HepG2 (cell line): ENCODE measurements around the gene YY1AP1. TPM values are rescaled to one million over a fixed set of nuclear protein-coding genes. Genes with fewer than 3 reads are reported as not detected.

Experiments used
- AKAP8 ChIP-seq: sonication (generic); formaldehyde crosslinking; IDR thresholded peaks from 2 replicates; pipeline ENCODE4 v1.5.1; 2020; ENCODE audit warnings: mild to moderate bottlenecking, missing genetic modification reagents
- ATF7 ChIP-seq, 2 experiments: fragments of 450-650 bp in 1 of 2; sonication (generic) in 1 of 2; formaldehyde crosslinking in 1 of 2; IDR thresholded peaks; 2 replicates each; pipeline versions ENCODE4 v1.4.0 to v1.6.1; 2016 to 2020; ENCODE audit warnings: antibody characterized with exemption in 1 of 2, mild to moderate bottlenecking in 1 of 2, missing genetic modification reagents in 1 of 2
- HCFC1 ChIP-seq: fragments of 150-350 bp; IDR thresholded peaks from 2 replicates; pipeline ENCODE4 v1.6.1; 2014; ENCODE audit warnings: low read depth, low read length
- KAT2B ChIP-seq: fragments of 150-350 bp; IDR thresholded peaks from 2 replicates; pipeline ENCODE4 v1.6.1; 2014; ENCODE audit warnings: low read depth, low read length, borderline replicate concordance
- KLF13 ChIP-seq: sonication (generic); formaldehyde crosslinking; IDR thresholded peaks from 2 replicates; pipeline ENCODE4 v1.4.0; 2020; ENCODE audit warnings: mild to moderate bottlenecking, missing genetic modification reagents
- MED13 ChIP-seq: sonication (generic); formaldehyde crosslinking; IDR thresholded peaks from 2 replicates; pipeline ENCODE4 v1.5.0; 2020; ENCODE audit warnings: missing genetic modification reagents
- MTA3 ChIP-seq: sonication (generic); formaldehyde crosslinking; IDR thresholded peaks from 2 replicates; pipeline ENCODE4 v1.4.0; 2020; ENCODE audit warnings: missing genetic modification reagents
- RXRA ChIP-seq: sonication (generic); formaldehyde crosslinking; IDR thresholded peaks from 2 replicates; pipeline ENCODE4 v1.5.1; 2020; ENCODE audit warnings: missing genetic modification reagents
- RXRB ChIP-seq: IDR thresholded peaks from 2 replicates; pipeline ENCODE4 v1.6.1; 2016; ENCODE audit warnings: borderline replicate concordance, missing genetic modification reagents, missing compliant biosample characterization
- SP4 ChIP-seq: sonication (generic); formaldehyde crosslinking; IDR thresholded peaks from 2 replicates; pipeline ENCODE4 v1.8.1; 2023; ENCODE audit warnings: mild to moderate bottlenecking, missing genetic modification reagents
- ZKSCAN8 ChIP-seq: IDR thresholded peaks from 2 replicates; pipeline ENCODE4 v1.6.1; 2016; ENCODE audit warnings: borderline replicate concordance, missing genetic modification reagents, missing compliant biosample characterization
- ZMYM4 ChIP-seq: sonication (generic); formaldehyde crosslinking; IDR thresholded peaks from 2 replicates; pipeline ENCODE4 v1.8.1; 2023; ENCODE audit warnings: mild to moderate bottlenecking, missing genetic modification reagents
- ZNF138 ChIP-seq: sonication (generic); formaldehyde crosslinking; IDR thresholded peaks from 2 replicates; pipeline ENCODE4 v1.5.0; 2020; ENCODE audit warnings: mild to moderate bottlenecking, low read depth, missing genetic modification reagents
- ZNF451 ChIP-seq: sonication (generic); formaldehyde crosslinking; IDR thresholded peaks from 2 replicates; pipeline ENCODE4 v1.5.0; 2020; ENCODE audit warnings: mild to moderate bottlenecking, missing genetic modification reagents
- ZNF550 ChIP-seq: sonication (generic); formaldehyde crosslinking; IDR thresholded peaks from 2 replicates; pipeline ENCODE4 v1.4.0; 2020; ENCODE audit warnings: mild to moderate bottlenecking, missing genetic modification reagents, borderline replicate concordance
- ZNF552 ChIP-seq: sonication (generic); formaldehyde crosslinking; IDR thresholded peaks from 2 replicates; pipeline ENCODE4 v1.9.0; 2022; ENCODE audit warnings: missing genetic modification reagents, mild to moderate bottlenecking, borderline replicate concordance
- ZNF713 ChIP-seq: sonication (generic); formaldehyde crosslinking; IDR thresholded peaks from 2 replicates; pipeline ENCODE4 v1.4.0; 2020; ENCODE audit warnings: mild to moderate bottlenecking, missing genetic modification reagents
- ZNF747 ChIP-seq: sonication (generic); formaldehyde crosslinking; IDR thresholded peaks from 2 replicates; pipeline ENCODE4 v1.8.1; 2023; ENCODE audit warnings: missing genetic modification reagents, mild to moderate bottlenecking, borderline replicate concordance
- ZNF780A ChIP-seq: sonication (generic); formaldehyde crosslinking; IDR thresholded peaks from 2 replicates; pipeline ENCODE4 v1.8.0; 2022; ENCODE audit warnings: mild to moderate bottlenecking, missing genetic modification reagents, moderate library complexity
- polyA plus RNA-seq, 8 experiments: library from polyadenylated mRNA; depleted of rRNA in 3 of 8; stranded (reverse) in 7 of 8; unstranded in 1 of 8; fragments of >200 nt; fragmentation: Illumina TruSeq in 4 of 8; extraction: Trizol in 4 of 8; gene quantifications; 2 replicates each; pipeline versions ENCODE4 v1.2.1 to v1.2.3, GENCODE V29; 2011 to 2016; ENCODE audit warnings: low read depth in 4 of 8, missing spikeins in 1 of 8, mixed read lengths in 1 of 8; ENCODE audit not compliant: insufficient read depth in 1 of 8
- total RNA-seq, 5 experiments: library from RNA; depleted of rRNA; stranded (reverse); fragments of >200 nt; fragmentation: Illumina TruSeq; extraction: Trizol; gene quantifications; 2 replicates each; pipeline ENCODE4 v1.2.3, GENCODE V29; 2016; ENCODE audit warnings: low read depth in 1 of 5
- TF ChIP-seq, protein P1 (sequence below): sonication (generic); formaldehyde crosslinking; IDR thresholded peaks from 2 replicates; pipeline ENCODE4 v1.4.0; 2020; ENCODE audit warnings: mild to moderate bottlenecking, missing genetic modification reagents
- TF ChIP-seq, protein P2 (sequence below): IDR thresholded peaks from 2 replicates; pipeline ENCODE4 v1.6.1; 2016; ENCODE audit warnings: low read depth, borderline replicate concordance
- TF ChIP-seq, protein P3 (sequence below): IDR thresholded peaks from 2 replicates; pipeline ENCODE4 v1.6.1; 2012; ENCODE audit warnings: inconsistent platforms
- TF ChIP-seq, protein P4 (sequence below), 2 experiments: fragments of 450-650 bp in 1 of 2; sonication (generic) in 1 of 2; formaldehyde crosslinking; IDR thresholded peaks; 2 replicates each; pipeline versions ENCODE4 v1.5.0 to v1.8.0; 2020 to 2022; ENCODE audit warnings: mild to moderate bottlenecking in 1 of 2, missing genetic modification reagents in 1 of 2

YY1AP1 gene
- total and polyA plus RNA-seq, 2 of the 13 experiments (the other 11 are each of a cell fraction or from before 2014, with no cell fraction given), result 28.5 to 69.4 TPM

DNA sequence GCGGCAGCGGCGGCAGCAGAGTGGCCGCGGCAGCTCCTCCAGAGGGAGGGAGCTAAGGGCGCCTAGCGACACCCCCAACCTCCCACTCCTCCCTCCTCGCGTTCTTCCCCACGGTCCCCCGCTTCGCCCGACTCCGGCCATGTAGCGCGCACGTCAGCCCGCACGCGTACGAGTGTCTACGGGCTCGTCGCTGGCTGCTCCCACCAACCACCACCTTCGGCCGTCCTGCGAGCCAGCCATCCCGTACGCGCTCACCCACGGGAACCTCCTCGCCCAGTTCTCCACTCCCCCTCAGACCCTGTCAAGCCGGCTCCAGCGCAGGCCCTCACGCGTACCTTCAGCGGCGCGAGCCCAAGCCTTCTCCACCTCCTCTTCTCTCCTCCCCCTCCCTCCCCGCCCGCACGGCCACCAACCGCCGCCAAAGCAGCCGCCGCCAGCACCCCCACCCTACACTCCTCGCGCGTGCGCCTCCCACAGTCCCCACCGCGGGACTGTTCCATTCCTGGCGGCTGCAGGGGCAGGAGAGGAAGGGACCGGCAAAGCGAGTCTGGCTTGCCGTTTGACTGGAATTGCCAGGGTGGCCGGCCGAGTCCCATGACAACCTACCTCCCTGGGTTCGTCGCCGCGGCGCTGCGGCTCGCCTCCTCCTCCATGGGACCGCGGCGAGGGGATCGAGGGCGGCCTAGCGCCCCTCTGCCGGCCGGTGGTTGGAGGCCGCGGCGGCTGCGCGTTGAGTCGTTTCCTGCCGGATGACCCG, at the start of gene YY1AP1 (continued):
- TF ChIP-seq, protein P1, sequence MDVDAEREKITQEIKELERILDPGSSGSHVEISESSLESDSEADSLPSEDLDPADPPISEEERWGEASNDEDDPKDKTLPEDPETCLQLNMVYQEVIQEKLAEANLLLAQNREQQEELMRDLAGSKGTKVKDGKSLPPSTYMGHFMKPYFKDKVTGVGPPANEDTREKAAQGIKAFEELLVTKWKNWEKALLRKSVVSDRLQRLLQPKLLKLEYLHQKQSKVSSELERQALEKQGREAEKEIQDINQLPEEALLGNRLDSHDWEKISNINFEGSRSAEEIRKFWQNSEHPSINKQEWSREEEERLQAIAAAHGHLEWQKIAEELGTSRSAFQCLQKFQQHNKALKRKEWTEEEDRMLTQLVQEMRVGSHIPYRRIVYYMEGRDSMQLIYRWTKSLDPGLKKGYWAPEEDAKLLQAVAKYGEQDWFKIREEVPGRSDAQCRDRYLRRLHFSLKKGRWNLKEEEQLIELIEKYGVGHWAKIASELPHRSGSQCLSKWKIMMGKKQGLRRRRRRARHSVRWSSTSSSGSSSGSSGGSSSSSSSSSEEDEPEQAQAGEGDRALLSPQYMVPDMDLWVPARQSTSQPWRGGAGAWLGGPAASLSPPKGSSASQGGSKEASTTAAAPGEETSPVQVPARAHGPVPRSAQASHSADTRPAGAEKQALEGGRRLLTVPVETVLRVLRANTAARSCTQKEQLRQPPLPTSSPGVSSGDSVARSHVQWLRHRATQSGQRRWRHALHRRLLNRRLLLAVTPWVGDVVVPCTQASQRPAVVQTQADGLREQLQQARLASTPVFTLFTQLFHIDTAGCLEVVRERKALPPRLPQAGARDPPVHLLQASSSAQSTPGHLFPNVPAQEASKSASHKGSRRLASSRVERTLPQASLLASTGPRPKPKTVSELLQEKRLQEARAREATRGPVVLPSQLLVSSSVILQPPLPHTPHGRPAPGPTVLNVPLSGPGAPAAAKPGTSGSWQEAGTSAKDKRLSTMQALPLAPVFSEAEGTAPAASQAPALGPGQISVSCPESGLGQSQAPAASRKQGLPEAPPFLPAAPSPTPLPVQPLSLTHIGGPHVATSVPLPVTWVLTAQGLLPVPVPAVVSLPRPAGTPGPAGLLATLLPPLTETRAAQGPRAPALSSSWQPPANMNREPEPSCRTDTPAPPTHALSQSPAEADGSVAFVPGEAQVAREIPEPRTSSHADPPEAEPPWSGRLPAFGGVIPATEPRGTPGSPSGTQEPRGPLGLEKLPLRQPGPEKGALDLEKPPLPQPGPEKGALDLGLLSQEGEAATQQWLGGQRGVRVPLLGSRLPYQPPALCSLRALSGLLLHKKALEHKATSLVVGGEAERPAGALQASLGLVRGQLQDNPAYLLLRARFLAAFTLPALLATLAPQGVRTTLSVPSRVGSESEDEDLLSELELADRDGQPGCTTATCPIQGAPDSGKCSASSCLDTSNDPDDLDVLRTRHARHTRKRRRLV (CRISPR knock-in tag), result peak; percentile 28; the same call in 1 of the 2 replicates
- TF ChIP-seq ZNF138 (peak; percentile 51; the same call in 1 of the 2 replicates), ZNF451 (CRISPR knock-in tag) (peak; percentile 11; the same call in 1 of the 2 replicates), ZMYM4 (peak; percentile 72), SP4 (CRISPR knock-in tag) (peak; percentile 44), MED13 (CRISPR knock-in tag) (0 out of 2 replicates have a peak, but pooled peaks have one; percentile 12), AKAP8 (CRISPR knock-in tag) (0 out of 2 replicates have a peak, but pooled peaks have one; percentile 72), KLF13 (no peak), HCFC1 (0 out of 2 replicates have a peak, but pooled peaks have one; percentile 12), KAT2B (no peak), ZNF550 (CRISPR knock-in tag) (no peak; the same call in 1 of the 2 replicates), RXRB (CRISPR knock-in tag) (peak; percentile 55; the same call in 1 of the 2 replicates), MTA3 (CRISPR knock-in tag) (no peak), ZKSCAN8 (0 out of 2 replicates have a peak, but pooled peaks have one; percentile 30), RXRA (CRISPR knock-in tag) (peak; percentile 39; the same call in 1 of the 2 replicates), ATF7 (IDR thresholded peaks at IDR 0.05) (peak; percentile 91), ATF7 (CRISPR knock-in tag; IDR thresholded peaks at IDR 0.05) (no peak), ZNF780A (CRISPR knock-in tag) (peak; percentile 85; the same call in 1 of the 2 replicates), ZNF747 (CRISPR knock-in tag) (no peak; the same call in 1 of the 2 replicates), ZNF552 (0 out of 2 replicates have a peak, but pooled peaks have one; percentile 72), ZNF713 (CRISPR knock-in tag) (peak; percentile 86; the same call in 1 of the 2 replicates)
- TF ChIP-seq, protein P2, sequence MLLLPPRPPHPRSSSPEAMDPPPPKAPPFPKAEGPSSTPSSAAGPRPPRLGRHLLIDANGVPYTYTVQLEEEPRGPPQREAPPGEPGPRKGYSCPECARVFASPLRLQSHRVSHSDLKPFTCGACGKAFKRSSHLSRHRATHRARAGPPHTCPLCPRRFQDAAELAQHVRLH (CRISPR knock-in tag), result peak; percentile 36; the same call in 1 of the 2 replicates
- TF ChIP-seq, protein P3, sequence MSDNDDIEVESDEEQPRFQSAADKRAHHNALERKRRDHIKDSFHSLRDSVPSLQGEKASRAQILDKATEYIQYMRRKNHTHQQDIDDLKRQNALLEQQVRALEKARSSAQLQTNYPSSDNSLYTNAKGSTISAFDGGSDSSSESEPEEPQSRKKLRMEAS, result peak; percentile 53
- TF ChIP-seq, protein P4, sequence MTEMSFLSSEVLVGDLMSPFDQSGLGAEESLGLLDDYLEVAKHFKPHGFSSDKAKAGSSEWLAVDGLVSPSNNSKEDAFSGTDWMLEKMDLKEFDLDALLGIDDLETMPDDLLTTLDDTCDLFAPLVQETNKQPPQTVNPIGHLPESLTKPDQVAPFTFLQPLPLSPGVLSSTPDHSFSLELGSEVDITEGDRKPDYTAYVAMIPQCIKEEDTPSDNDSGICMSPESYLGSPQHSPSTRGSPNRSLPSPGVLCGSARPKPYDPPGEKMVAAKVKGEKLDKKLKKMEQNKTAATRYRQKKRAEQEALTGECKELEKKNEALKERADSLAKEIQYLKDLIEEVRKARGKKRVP (CRISPR knock-in tag; IDR thresholded peaks at IDR 0.05), result peak in 1 of 2 experiments; percentile 56; a peak in 1 of 4 replicates
